ENCODE results near the gene KRTAP10-12. TPM values are rescaled to one million over a fixed set of nuclear protein-coding genes. Genes with fewer than 3 reads are reported as not detected.

The KRTAP10-12 gene
- polyA plus RNA-seq, 1 donor from 2014 or later = not detected

GRCh38 chr21:44713846-44714245 lies 16.9 kb downstream of the KRTAP10-12 start:
- H4K20me1 ChIP-seq (ENCODE audit: insufficient read depth) = no peaks in the 10 kb centered on the region
- H3K9ac ChIP-seq (ENCODE audit: low read length) = no peak overlapping the region
- no peaks in the 10 kb centered on the region for H3K79me2 ChIP-seq (replicated peaks; ENCODE audit: insufficient read depth, low read length)
- H3K27ac ChIP-seq (ENCODE audit: low read length) = no peak overlapping the region
- H2AFZ ChIP-seq (ENCODE audit: low read depth, low read length) = no peak overlapping the region
- H3K36me3 ChIP-seq (ENCODE audit: insufficient read depth, low read length) = no peaks in the 10 kb centered on the region
- H3K9me3 ChIP-seq (ENCODE audit: low read length) = no peaks in the 10 kb centered on the region
- TF ChIP-seq MXI1 (conservative IDR thresholded peaks at IDR 0.05; ENCODE audit: poor library complexity, severe bottlenecking) (no peak), EP300 (conservative IDR thresholded peaks at IDR 0.05; ENCODE audit: poor library complexity, severe bottlenecking) (no peak), RAD21 (conservative IDR thresholded peaks at IDR 0.05) (no peak), SMC3 (conservative IDR thresholded peaks at IDR 0.05; ENCODE audit: poor library complexity) (no peak), POLR2AphosphoS5 (IDR thresholded peaks at IDR 0.05) (no peak), EZH2 (IDR thresholded peaks at IDR 0.05; ENCODE audit: borderline replicate concordance, insufficient read depth, low read length, poor library complexity, severe bottlenecking) (no peak), TAF1 (IDR thresholded peaks at IDR 0.05; ENCODE audit: low read depth) (no peak)
- TF ChIP-seq, protein P1, sequence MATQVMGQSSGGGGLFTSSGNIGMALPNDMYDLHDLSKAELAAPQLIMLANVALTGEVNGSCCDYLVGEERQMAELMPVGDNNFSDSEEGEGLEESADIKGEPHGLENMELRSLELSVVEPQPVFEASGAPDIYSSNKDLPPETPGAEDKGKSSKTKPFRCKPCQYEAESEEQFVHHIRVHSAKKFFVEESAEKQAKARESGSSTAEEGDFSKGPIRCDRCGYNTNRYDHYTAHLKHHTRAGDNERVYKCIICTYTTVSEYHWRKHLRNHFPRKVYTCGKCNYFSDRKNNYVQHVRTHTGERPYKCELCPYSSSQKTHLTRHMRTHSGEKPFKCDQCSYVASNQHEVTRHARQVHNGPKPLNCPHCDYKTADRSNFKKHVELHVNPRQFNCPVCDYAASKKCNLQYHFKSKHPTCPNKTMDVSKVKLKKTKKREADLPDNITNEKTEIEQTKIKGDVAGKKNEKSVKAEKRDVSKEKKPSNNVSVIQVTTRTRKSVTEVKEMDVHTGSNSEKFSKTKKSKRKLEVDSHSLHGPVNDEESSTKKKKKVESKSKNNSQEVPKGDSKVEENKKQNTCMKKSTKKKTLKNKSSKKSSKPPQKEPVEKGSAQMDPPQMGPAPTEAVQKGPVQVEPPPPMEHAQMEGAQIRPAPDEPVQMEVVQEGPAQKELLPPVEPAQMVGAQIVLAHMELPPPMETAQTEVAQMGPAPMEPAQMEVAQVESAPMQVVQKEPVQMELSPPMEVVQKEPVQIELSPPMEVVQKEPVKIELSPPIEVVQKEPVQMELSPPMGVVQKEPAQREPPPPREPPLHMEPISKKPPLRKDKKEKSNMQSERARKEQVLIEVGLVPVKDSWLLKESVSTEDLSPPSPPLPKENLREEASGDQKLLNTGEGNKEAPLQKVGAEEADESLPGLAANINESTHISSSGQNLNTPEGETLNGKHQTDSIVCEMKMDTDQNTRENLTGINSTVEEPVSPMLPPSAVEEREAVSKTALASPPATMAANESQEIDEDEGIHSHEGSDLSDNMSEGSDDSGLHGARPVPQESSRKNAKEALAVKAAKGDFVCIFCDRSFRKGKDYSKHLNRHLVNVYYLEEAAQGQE (IDR thresholded peaks at IDR 0.05; ENCODE audit: borderline replicate concordance) = no peak
- TF ChIP-seq, protein P2, sequence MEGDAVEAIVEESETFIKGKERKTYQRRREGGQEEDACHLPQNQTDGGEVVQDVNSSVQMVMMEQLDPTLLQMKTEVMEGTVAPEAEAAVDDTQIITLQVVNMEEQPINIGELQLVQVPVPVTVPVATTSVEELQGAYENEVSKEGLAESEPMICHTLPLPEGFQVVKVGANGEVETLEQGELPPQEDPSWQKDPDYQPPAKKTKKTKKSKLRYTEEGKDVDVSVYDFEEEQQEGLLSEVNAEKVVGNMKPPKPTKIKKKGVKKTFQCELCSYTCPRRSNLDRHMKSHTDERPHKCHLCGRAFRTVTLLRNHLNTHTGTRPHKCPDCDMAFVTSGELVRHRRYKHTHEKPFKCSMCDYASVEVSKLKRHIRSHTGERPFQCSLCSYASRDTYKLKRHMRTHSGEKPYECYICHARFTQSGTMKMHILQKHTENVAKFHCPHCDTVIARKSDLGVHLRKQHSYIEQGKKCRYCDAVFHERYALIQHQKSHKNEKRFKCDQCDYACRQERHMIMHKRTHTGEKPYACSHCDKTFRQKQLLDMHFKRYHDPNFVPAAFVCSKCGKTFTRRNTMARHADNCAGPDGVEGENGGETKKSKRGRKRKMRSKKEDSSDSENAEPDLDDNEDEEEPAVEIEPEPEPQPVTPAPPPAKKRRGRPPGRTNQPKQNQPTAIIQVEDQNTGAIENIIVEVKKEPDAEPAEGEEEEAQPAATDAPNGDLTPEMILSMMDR (IDR thresholded peaks at IDR 0.05; ENCODE audit: poor library complexity, severe bottlenecking) = no peak
- H3K27me3 ChIP-seq (ENCODE audit: insufficient read depth, low read depth, low read length) = peaks cover 53% of the 10 kb centered on the region
- no peaks in the 10 kb centered on the region for H3K9me2 ChIP-seq (ENCODE audit: insufficient read depth, low read length)
- no peak overlapping the region for H3K4me3 ChIP-seq (ENCODE audit: low read length)
- no peaks in the 10 kb centered on the region for H3F3A ChIP-seq (ENCODE audit: insufficient read depth, low read length, poor library complexity, severe bottlenecking)
- H3K4me2 ChIP-seq (ENCODE audit: low read length) = no peak overlapping the region

GRCh38 chr21:44714905-44715304 lies 17.9 kb downstream of the KRTAP10-12 start:
- TF ChIP-seq EP300 (conservative IDR thresholded peaks at IDR 0.05; ENCODE audit: poor library complexity, severe bottlenecking) = no peak
- TF ChIP-seq POLR2AphosphoS5 (IDR thresholded peaks at IDR 0.05) = no peak
- TF ChIP-seq SMC3 (conservative IDR thresholded peaks at IDR 0.05; ENCODE audit: poor library complexity) = no peak
- TF ChIP-seq, protein P1 (IDR thresholded peaks at IDR 0.05; ENCODE audit: borderline replicate concordance) = no peak
- no peak for TF ChIP-seq EZH2 (IDR thresholded peaks at IDR 0.05; ENCODE audit: borderline replicate concordance, insufficient read depth, low read length, poor library complexity, severe bottlenecking)
- TF ChIP-seq RAD21 (conservative IDR thresholded peaks at IDR 0.05) = no peak
- no peak for TF ChIP-seq MXI1 (conservative IDR thresholded peaks at IDR 0.05; ENCODE audit: poor library complexity, severe bottlenecking)
- TF ChIP-seq, protein P2 (IDR thresholded peaks at IDR 0.05; ENCODE audit: poor library complexity, severe bottlenecking) = no peak
- TF ChIP-seq TAF1 (IDR thresholded peaks at IDR 0.05; ENCODE audit: low read depth) = no peak
- Histone ChIP-seq H3K27me3 (ENCODE audit: insufficient read depth, low read depth, low read length) (peaks cover 42% of the 10 kb centered on the region), H3K4me2 (ENCODE audit: low read length) (no peak overlapping the region), H3K9me2 (ENCODE audit: insufficient read depth, low read length) (no peaks in the 10 kb centered on the region), H3K4me3 (ENCODE audit: low read length) (no peak overlapping the region), H3K36me3 (ENCODE audit: insufficient read depth, low read length) (no peaks in the 10 kb centered on the region), H3K9me3 (ENCODE audit: low read length) (no peaks in the 10 kb centered on the region), H3K9ac (ENCODE audit: low read length) (no peak overlapping the region), H3K79me2 (replicated peaks; ENCODE audit: insufficient read depth, low read length) (no peaks in the 10 kb centered on the region), H4K20me1 (ENCODE audit: insufficient read depth) (no peaks in the 10 kb centered on the region), H3F3A (ENCODE audit: insufficient read depth, low read length, poor library complexity, severe bottlenecking) (no peaks in the 10 kb centered on the region), H3K27ac (ENCODE audit: low read length) (no peak overlapping the region), H2AFZ (ENCODE audit: low read depth, low read length) (no peak overlapping the region)

Data from neural cell (in vitro differentiated cells).